ENCODE results near the gene HIVEP3.

GRCh38 chr1:41880261-41880660 lies 38.5 kb downstream of the HIVEP3 start:
- TF ChIP-seq YY1 (IDR thresholded peaks at IDR 0.05; ENCODE audit: insufficient read depth, insufficient read length) = no peak
- no peak for TF ChIP-seq ZNF274 (IDR thresholded peaks at IDR 0.05; ENCODE audit: low read depth, low read length)
